ENCODE data around the gene RFC4.

DNA sequence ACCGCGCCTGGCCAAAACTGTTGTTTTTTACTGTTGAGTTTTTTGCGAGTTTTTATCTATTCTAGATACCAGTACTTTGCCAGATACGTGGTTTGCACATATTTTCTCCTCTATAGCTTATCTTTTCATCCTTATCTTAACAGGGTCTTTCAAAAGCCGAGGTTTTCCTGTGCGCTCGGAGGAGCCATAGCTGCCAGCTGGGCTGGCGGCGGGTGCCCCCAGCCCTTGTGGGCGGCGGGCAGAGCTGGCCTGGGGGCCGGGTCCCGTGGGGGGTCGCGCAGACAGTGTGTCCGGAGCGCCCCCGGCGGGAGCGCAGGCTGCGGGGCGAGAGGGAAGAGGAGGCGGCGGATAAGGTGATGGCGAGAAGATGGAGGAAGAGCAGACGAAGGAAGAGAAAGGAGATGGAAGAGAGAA is 34.0 kb downstream of the RFC4 start:
- no peak for TF ChIP-seq TAF1 (IDR thresholded peaks at IDR 0.05; ENCODE audit: low read depth, low read length)
- TF ChIP-seq POLR2A (IDR thresholded peaks at IDR 0.05; ENCODE audit: low read depth, low read length) = no peak
- TF ChIP-seq POLR2AphosphoS5 (IDR thresholded peaks at IDR 0.05; ENCODE audit: low read depth, low read length) = no peak
- TF ChIP-seq PAX5 (IDR thresholded peaks at IDR 0.05; ENCODE audit: insufficient read depth, low read length, severe bottlenecking) = no peak
- TF ChIP-seq POU2F2 (IDR thresholded peaks at IDR 0.05; ENCODE audit: low read depth, low read length) = no peak
- TF ChIP-seq SPI1 (IDR thresholded peaks at IDR 0.05; ENCODE audit: low read depth, low read length) = no peak

Measured in GM12891 (cell line).